HG03039 (cell line): ENCODE results near the gene ASF1B.

Experiments used
- ATAC-seq: cut with Tn5 transposase; IDR thresholded peaks from one replicate; pipeline ENCODE4 v1.9.1; 2021; ENCODE audit warnings: mild to moderate bottlenecking, moderate library complexity; ENCODE audit not compliant: unreplicated experiment

ASF1B gene

GRCh38 chr19:14111486-14111885 is 24.9 kb downstream of the ASF1B start:
- ATAC-seq: no peak

- ATAC-seq: no peak
Observed at GRCh38 chr19:14110650-14111049, 25.7 kb downstream of the ASF1B start.

GRCh38 chr19:14107581-14108461 is 28.6 kb downstream of the ASF1B start:
- no peak for ATAC-seq

- no peak for ATAC-seq
Observed at GRCh38 chr19:14106840-14107239, 29.5 kb downstream of the ASF1B start.

GRCh38 chr19:14105680-14106079 is 30.7 kb downstream of the ASF1B start:
- no peak for ATAC-seq

GRCh38 chr19:14103310-14103709 is 33.1 kb downstream of the ASF1B start:
- no peak for ATAC-seq

- ATAC-seq: no peak
Observed at GRCh38 chr19:14102756-14103155, 33.6 kb downstream of the ASF1B start.

- no peak for ATAC-seq
Observed at GRCh38 chr19:14102102-14102696, 34.2 kb downstream of the ASF1B start.

- ATAC-seq: no peak
Observed at GRCh38 chr19:14101003-14101545, 35.3 kb downstream of the ASF1B start.

- no peak for ATAC-seq
Observed at GRCh38 chr19:14097532-14098151, 38.7 kb downstream of the ASF1B start.

GRCh38 chr19:14096272-14096992 is 40.0 kb downstream of the ASF1B start:
- no peak for ATAC-seq

GRCh38 chr19:14094854-14095253 is 41.5 kb downstream of the ASF1B start:
- no peak for ATAC-seq

- no peak for ATAC-seq
Observed at GRCh38 chr19:14093117-14093823, 43.1 kb downstream of the ASF1B start.

GRCh38 chr19:14091813-14092462 is 44.5 kb downstream of the ASF1B start:
- ATAC-seq: no peak

- peak; percentile 48 for ATAC-seq
Observed at GRCh38 chr19:14091081-14091812, 45.1 kb downstream of the ASF1B start.

GRCh38 chr19:14090509-14091080 is 45.8 kb downstream of the ASF1B start, which contains the start of gene SAMD1:
SAMD1 (minus strand) TSS chr19:14090751.
- ATAC-seq: peak; percentile 29

- ATAC-seq: no peak
Observed at GRCh38 chr19:14089662-14090508, 46.5 kb downstream of the ASF1B start.

- ATAC-seq: no peak
Observed at GRCh38 chr19:14089412-14089661, 47.1 kb downstream of the ASF1B start.
